Natural killer cell treated with Interleukin-12 subunit alpha and Interleukin-12 subunit beta and Interleukin-15 and Interleukin-18, amount 100 ng/mL, for 72 hours (primary cell): ENCODE data around the gene CD1E. TPM values are rescaled to one million over a fixed set of nuclear protein-coding genes. Genes with fewer than 3 reads are reported as not detected.
A peak's percentile ranks its signal among the peaks of the same experiment; 100 is the strongest.

Experiments used
- ATAC-seq, 2 donors: fragments of 150-1000 bp; cut with Tn5 transposase in 1 of 2; sonication (Bioruptor Pico), chemical (Tn5 transposase) in 1 of 2; 2 replicates each; pipeline ENCODE4 v1.10.0; 2021
- DNase-seq: peaks from one replicate; pipeline ENCODE4 v3.0.0; 2022; ENCODE audit warnings: low spot score
- H3K27ac Mint-ChIP-seq, 2 donors: 1 replicate in 1 of 2; 2 replicates in 1 of 2; pipeline ENCODE4 v1.8.0; 2022; ENCODE audit warnings: mixed read lengths in 2 of 2, mild to moderate bottlenecking in 1 of 2, moderate library complexity in 1 of 2
- H3K27me3 Mint-ChIP-seq, 2 donors: 1 replicate in 1 of 2; 2 replicates in 1 of 2; pipeline ENCODE4 v1.8.0; 2022; ENCODE audit warnings: mixed read lengths in 2 of 2
- H3K36me3 Mint-ChIP-seq: one replicate; pipeline ENCODE4 v1.8.0; 2022; ENCODE audit warnings: mixed read lengths
- H3K4me1 Mint-ChIP-seq, 2 donors: 1 replicate in 1 of 2; 2 replicates in 1 of 2; pipeline ENCODE4 v1.8.0; 2022; ENCODE audit warnings: low read depth in 2 of 2, mixed read lengths in 2 of 2, mild to moderate bottlenecking in 1 of 2
- H3K4me3 Mint-ChIP-seq: one replicate; pipeline ENCODE4 v1.8.0; 2022; ENCODE audit warnings: mixed read lengths
- H3K9me3 Mint-ChIP-seq: 2 replicates; pipeline ENCODE4 v1.8.0; 2022; ENCODE audit warnings: mixed read lengths
- total RNA-seq, 2 donors: library from RNA; stranded (reverse); gene quantifications; one replicate each; pipeline ENCODE4 v1.2.3, GENCODE V29; 2022

The CD1E gene
- total RNA-seq, 2 donors from 2014 or later: not detected

DNA sequence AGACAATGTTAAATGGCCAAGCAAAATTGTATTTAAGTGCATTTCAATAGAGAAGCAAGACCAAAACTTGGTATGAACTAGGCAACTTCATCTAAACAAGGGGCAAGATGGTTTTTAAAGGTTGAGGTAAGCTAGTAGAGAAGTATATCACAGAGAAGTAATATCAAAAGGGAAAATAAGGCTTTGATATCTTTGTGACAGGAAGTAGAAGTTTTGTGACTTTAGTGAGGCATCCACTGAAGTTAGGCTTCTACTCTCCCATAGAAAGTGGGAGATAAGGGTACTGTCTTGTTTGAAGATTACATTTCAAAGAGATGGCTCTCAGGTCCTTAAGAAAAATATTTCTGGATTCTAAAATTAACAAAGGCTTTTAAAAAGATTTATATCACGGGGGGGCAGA is 36.6 kb downstream of the CD1E start:
- Mint-ChIP-seq H3K27ac (no peak overlapping the region), H3K9me3 (no peaks in the 10 kb centered on the region)

DNA sequence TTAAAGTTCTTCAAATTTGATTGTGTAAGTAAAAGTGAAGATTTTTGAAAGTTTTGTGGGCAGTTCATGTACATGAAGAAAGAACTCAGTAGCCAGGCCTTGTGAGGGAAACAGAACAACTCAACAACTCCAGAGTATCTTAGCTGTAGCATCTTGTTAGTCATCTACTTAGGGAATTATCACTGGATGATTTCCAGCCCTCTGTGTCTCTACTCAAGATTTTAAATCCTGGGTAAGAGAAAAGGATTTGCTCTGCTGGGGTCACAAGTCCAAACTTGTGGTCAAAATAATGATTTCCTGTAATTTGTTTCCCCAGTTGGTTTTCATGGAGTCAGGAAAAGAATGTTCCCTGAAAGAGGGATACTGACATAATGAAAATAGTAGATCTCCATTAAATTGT is 37.4 kb downstream of the CD1E start:
- Mint-ChIP-seq H3K9me3 (no peaks in the 10 kb centered on the region), H3K36me3 (peaks cover 5% of the 10 kb centered on the region), H3K4me3 (no peak overlapping the region), H3K4me1 (no peaks in the 10 kb centered on the region), H3K27ac (no peak overlapping the region), H3K27me3 (peaks cover 12 to 20% of the 10 kb centered on the region in 2 donors)
- no peak for ATAC-seq
- no peak for DNase-seq

More for the DNA sequence above, 36.6 kb downstream of the CD1E start:
- DNase-seq: no peak
- H3K27me3 Mint-ChIP-seq: peaks cover 12 to 18% of the 10 kb centered on the region in 2 donors
- H3K36me3 Mint-ChIP-seq: peaks cover 5% of the 10 kb centered on the region
- H3K4me3 Mint-ChIP-seq: no peak overlapping the region
- no peak for ATAC-seq
- no peaks in the 10 kb centered on the region for H3K4me1 Mint-ChIP-seq

DNA sequence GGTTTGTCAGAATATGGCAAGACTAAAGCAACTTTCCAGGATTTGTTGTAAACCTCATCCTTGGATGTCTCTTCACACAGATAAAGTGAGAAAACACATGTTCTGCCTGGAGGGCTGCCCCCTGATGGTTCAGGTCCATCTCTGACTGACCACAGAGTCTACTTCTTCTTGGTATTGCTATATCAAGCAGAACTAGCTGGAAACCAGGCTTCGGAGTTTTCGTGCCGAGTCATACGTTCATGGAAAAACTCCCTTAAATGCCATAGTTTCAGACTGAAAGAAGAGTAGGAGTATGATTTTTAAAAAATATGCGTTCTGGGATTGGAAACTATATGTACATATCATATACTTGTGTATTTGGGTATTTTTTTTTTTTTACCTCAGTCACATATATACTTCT is 39.8 kb downstream of the CD1E start:
- ATAC-seq (no peak), DNase-seq (no peak)
- no peaks in the 10 kb centered on the region for H3K9me3 Mint-ChIP-seq
- H3K36me3 Mint-ChIP-seq: no peaks in the 10 kb centered on the region
- H3K4me1 Mint-ChIP-seq: no peaks in the 10 kb centered on the region
- H3K27me3 Mint-ChIP-seq: peaks cover 11 to 24% of the 10 kb centered on the region in 2 donors
- no peak overlapping the region for H3K4me3 Mint-ChIP-seq
- no peak overlapping the region for H3K27ac Mint-ChIP-seq

DNA sequence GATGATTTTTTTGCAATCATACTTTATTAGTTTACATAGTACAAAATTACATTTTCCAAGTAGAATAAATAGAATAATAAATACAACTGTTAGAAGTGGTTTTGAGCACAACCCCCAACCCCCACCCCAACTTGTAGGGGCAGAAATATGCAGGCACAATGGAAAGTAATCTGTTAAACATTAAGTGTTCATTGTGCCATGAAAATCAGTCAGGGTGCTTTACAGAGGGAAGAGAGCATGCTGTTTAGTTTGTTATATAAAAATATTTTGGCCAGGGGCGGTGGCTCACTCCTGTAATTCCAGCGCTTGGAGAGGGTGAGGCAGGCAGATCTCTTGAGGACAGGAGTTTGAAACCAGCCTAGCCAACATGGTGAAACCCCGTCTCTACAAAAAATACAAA is 43.0 kb downstream of the CD1E start:
- H3K4me1 Mint-ChIP-seq: peaks cover 0 to 4% of the 10 kb centered on the region in 2 donors

DNA sequence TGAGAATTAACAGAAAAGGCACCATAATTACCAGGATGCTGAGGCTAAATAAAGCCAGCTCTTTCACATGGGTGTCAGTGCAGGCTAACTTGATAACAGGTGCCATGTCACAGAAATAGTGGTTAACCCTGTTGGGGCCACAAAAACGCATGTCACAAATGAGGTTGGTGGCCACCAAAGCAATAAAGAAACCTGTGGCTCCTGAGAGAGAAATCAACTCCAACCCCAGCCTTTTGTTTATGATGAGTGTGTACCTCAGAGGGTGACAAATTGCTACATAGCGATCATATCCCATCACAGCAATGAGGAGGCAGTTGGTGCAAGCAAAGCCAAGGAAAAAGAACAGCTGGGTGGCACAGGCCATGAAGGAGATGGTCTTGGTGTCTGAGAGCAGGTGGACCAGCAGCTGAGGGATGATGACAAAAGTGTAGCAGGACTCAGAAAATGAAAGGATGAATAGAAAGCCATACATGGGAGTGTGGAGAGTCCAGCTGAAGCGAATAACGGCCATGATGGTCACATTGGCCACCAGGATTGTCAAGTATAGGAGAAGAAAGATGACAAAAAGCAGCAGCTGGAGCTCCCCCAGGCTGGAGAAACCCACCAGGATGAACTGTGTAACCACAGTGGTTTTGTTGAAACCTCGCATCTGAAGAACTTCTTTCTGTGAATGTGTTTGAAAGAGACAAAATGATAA is 45.3 kb downstream of the CD1E start, which contains the start of gene OR10T2:
Gene OR10T2, minus strand, starts transcription at position 649 of the 697 bp plus-strand sequence. Its CDS starts 0 bp downstream, at position 649.
- H3K36me3 Mint-ChIP-seq: no peaks in the 10 kb centered on the region
- H3K27ac Mint-ChIP-seq: no peak within 1 kb of the TSS
- ATAC-seq (peak in 1 of 2 donors; percentile 28), DNase-seq (no peak)
- no peaks in the 10 kb centered on the region for H3K9me3 Mint-ChIP-seq
- H3K4me1 Mint-ChIP-seq: peaks cover 0 to 4% of the 10 kb centered on the region in 2 donors
- no peak within 1 kb of the TSS for H3K4me3 Mint-ChIP-seq
- H3K27me3 Mint-ChIP-seq: peaks cover 20 to 47% of the 10 kb centered on the region in 2 donors

More for the DNA sequence above, 43.0 kb downstream of the CD1E start:
- H3K27me3 Mint-ChIP-seq: peaks cover 18 to 33% of the 10 kb centered on the region in 2 donors
- no peak overlapping the region for H3K27ac Mint-ChIP-seq
- ATAC-seq (no peak), DNase-seq (no peak)
- H3K9me3 Mint-ChIP-seq: no peaks in the 10 kb centered on the region
- H3K36me3 Mint-ChIP-seq: no peaks in the 10 kb centered on the region
- no peak overlapping the region for H3K4me3 Mint-ChIP-seq

DNA sequence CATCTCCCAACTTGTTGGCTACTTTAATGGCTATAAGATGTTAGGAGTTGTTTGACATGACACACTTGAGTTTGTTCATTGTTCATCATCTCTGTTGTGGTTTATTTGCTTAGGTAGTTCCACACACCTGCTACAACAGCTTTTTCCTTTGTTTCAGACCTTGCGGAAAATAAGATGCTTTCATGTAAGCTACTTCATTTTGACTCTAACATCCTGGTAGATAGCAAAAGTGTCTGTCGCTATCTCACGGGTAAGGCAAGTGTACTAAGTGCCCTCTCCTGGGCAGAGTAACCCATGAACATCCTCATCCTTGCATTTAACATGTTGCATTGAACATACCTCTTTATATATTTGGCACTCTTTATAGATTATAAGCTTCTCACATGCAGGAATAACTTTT is 47.2 kb downstream of the CD1E start:
- Mint-ChIP-seq H3K4me1 (peaks cover 0 to 4% of the 10 kb centered on the region in 2 donors), H3K9me3 (no peaks in the 10 kb centered on the region), H3K27me3 (peaks cover 26 to 58% of the 10 kb centered on the region in 2 donors), H3K27ac (no peak overlapping the region), H3K36me3 (no peaks in the 10 kb centered on the region), H3K4me3 (no peak overlapping the region)
- DNase-seq (no peak), ATAC-seq (no peak)

DNA sequence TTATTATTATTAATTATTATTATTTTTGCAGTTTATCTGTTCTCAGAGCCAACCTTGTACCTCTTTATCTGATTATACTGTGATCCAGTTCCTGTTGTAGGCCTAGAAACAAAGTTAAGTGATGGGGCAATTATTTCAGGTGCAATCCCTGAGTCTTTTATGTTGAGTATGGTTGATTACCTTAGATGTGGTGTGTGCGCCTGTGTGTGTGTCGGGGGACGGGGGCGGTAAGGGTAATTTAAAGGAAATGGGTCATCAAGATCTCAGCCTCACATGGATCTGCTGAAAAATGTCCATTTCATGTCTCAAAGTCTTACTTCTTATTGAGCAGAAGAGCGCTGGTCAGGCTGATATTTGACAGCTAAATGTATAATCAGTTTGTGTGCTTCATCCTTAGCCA is 53.4 kb downstream of the CD1E start:
- no peak for DNase-seq
- Mint-ChIP-seq H3K36me3 (no peaks in the 10 kb centered on the region), H3K4me3 (no peak overlapping the region), H3K4me1 (no peaks in the 10 kb centered on the region), H3K9me3 (no peaks in the 10 kb centered on the region), H3K27ac (no peak overlapping the region), H3K27me3 (peaks cover 26 to 53% of the 10 kb centered on the region in 2 donors)
- no peak for ATAC-seq

Other genes with a start within 250 kb of the CD1E start
- gene CD1D, start 173.0 kb upstream of the CD1E start, total RNA-seq: not detected
- gene CD1A, start 99.5 kb upstream of the CD1E start, total RNA-seq: not detected
- not detected for gene CD1C, start 64.0 kb upstream of the CD1E start, total RNA-seq
- not detected for gene CD1B, start 22.4 kb upstream of the CD1E start, total RNA-seq
- not detected for gene OR10T2, start 45.6 kb downstream of the CD1E start, total RNA-seq
- not detected for gene OR10K2, start 72.3 kb downstream of the CD1E start, total RNA-seq
- not detected for gene OR10K1, start 107.9 kb downstream of the CD1E start, total RNA-seq
- not detected for gene OR10R2, start 118.3 kb downstream of the CD1E start, total RNA-seq
- not detected for gene OR6Y1, start 200.5 kb downstream of the CD1E start, total RNA-seq
- not detected for gene OR6P1, start 216.7 kb downstream of the CD1E start, total RNA-seq
- not detected for gene OR10X1, start 226.0 kb downstream of the CD1E start, total RNA-seq